ENCODE measurements around the gene RNU6-9.

RNU6-9 gene

DNA sequence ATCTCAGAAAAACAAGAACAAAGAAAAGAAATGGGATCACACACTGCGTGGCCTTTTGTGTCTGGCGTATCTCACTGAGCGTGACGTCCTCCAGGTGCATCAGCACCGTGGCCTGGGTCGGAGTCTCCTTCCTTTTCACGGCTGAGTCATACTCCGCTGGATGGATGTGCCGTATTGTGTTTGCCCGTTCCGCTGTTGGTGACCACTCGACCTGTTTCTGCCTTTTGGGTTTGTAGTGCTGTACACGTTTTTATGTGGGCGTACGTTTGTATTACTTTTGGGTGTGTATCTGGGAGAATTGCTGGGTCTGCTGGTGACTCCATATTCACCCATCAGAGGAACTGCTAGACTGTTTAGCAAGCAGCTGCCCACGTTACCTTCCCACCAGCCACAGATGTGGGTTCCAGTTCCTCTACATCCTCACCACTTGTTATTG, 44.0 kb downstream of the RNU6-9 start:
- DNase-seq = no peak

DNA sequence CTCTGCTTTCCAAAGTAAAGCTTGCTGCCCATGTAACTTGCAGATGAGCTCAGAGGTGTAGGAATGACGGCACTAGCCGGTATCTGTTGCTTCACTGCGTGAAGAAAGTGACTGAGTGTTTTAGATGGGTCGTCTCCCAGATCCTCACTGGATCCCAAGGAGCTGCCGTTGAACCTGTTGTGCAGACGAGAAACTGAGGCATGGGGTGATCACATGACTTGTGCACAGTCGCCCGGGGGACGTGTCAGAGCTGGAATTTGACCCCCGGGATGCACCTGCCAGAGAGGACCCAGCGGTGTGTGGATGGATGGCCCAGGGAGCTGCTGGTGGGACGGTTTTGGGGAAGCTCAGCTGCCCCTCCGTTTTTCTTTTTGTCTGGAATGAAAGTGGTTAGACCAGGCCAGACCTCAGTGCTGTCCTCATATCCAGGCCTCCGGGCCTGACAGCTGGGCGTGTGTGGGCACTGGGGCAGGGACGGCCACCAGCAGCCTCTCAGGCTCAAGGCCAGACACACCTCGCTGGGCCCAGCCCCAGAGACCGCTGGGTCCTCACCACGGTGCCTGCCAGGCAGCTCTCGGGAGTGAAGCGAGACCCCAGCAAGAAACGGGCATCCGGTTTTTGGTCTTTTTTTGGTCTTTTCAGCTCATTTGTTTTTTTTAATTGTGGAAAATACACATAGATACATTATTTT, 45.1 kb downstream of the RNU6-9 start:
- no peak for DNase-seq

DNA sequence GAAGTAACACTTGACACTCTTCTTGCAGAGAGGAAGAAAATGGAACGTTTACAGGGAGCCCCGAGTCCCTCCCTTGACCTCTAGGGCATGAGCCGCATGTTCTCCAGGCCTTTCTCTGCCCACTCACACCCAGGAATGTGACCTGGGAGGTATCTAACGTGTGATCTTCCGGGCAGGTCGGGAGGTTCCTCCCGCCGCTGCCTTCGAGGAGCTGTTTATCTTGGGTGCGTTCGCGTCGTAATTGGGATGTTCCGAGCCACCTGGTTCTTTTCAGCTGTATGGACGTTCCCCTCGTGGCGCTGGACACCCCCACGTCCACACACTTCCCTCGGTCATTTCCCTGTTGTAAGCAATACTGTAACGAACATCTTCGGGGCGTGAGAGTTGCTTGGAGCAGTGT, 46.2 kb downstream of the RNU6-9 start:
- no peak for DNase-seq

DNA sequence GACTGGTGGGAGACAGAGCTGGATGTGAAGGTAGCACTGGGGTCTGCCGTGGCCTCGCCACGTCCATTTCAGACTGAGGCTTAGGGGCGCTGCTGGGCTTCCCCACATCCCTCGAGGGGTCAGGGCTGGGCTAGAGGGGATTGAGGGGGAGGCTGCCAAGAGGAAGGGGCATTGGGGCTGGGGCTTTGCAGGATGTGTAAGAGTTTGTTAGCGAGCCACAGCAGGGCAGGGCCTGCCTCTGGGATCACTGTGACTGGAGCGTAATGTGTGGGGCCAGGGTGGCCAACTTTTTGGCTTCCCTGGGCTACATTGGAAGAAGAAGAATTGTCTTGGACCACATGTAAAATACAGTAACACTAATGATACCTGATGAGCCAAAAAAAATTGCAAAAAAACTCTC, 46.6 kb downstream of the RNU6-9 start:
- DNase-seq = no peak

GRCh38 chr19:940591-941291, 47.5 kb downstream of the RNU6-9 start:
- peak; percentile 65 for DNase-seq

GRCh38 chr19:941292-942132, 48.2 kb downstream of the RNU6-9 start:
- no peak for DNase-seq

DNA sequence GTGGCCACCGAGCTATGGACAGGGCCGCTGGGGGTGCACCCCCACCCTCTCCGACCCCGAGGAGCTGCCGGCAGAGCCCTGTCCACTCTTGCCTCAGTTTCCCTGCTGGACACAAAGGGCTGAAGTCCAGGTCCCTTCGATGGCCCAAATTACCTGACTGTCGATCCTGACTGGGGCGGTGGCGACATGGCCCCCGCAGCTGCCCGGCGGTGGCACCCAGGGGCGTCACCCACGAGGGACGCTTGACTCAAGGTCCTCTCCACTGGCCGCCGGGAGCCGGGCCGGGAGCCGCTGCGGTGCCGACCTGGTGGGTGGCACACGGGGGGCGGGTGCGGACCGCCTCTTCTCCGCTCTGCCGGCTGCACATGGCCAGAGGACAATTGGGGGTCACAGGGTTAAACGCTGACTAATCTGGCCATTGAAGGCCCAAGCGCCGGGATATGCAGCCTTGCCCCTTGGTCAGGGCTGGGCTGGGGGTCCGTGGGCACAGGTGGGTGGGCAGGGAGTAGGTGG, 48.9 kb downstream of the RNU6-9 start:
- no peak for DNase-seq
